Gastrocnemius medialis (tissue), 4 donors: ENCODE data around the gene C10orf95.

ENCODE experiments used
- POLR2A ChIP-seq, 2 donors: fragments of 450-650 bp; IDR thresholded peaks; one replicate each; pipeline ENCODE4 v1.6.1; 2017; ENCODE audit warnings: antibody characterized with exemption in 2 of 2, mild to moderate bottlenecking in 2 of 2, moderate library complexity in 2 of 2
- TF ChIP-seq, protein P1 (sequence below), 5 experiments: fragments of 450-650 bp in 3 of 5; fragments of 200-600 bp in 2 of 5; sonication (generic) in 2 of 5; IDR thresholded peaks in 4 of 5; conservative IDR thresholded peaks in 1 of 5; 1 replicate in 4 of 5; 2 replicates in 1 of 5; pipeline ENCODE4 v1.5.1; 2016 to 2019; ENCODE audit warnings: antibody characterized with exemption in 5 of 5, mild to moderate bottlenecking in 3 of 5, moderate library complexity in 3 of 5

- TF ChIP-seq, protein P1, sequence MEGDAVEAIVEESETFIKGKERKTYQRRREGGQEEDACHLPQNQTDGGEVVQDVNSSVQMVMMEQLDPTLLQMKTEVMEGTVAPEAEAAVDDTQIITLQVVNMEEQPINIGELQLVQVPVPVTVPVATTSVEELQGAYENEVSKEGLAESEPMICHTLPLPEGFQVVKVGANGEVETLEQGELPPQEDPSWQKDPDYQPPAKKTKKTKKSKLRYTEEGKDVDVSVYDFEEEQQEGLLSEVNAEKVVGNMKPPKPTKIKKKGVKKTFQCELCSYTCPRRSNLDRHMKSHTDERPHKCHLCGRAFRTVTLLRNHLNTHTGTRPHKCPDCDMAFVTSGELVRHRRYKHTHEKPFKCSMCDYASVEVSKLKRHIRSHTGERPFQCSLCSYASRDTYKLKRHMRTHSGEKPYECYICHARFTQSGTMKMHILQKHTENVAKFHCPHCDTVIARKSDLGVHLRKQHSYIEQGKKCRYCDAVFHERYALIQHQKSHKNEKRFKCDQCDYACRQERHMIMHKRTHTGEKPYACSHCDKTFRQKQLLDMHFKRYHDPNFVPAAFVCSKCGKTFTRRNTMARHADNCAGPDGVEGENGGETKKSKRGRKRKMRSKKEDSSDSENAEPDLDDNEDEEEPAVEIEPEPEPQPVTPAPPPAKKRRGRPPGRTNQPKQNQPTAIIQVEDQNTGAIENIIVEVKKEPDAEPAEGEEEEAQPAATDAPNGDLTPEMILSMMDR (IDR thresholded peaks at IDR 0.05 in 4 of 5, conservative IDR thresholded peaks at IDR 0.05 in 1 of 5) = no peak
- TF ChIP-seq POLR2A (IDR thresholded peaks at IDR 0.05) = no peak
Measured at GRCh38 chr10:102403115-102403514, 48.2 kb downstream of the C10orf95 start.
